Posterior cingulate gyrus (tissue), 11 donors: ENCODE data around the gene FOXB1.

ENCODE experiments used
- DNase-seq, 10 donors: peaks; one replicate each; pipeline versions ENCODE4 v3.0.0 to v3.0.0-alpha.2; 2020 to 2021; ENCODE audit warnings: mixed read lengths in 3 of 10
- intact Hi-C: fragments of 100-400 bp; cut with DNase I; formaldehyde crosslinking; loops from one replicate; pipeline ENCODE4 v1.15.1; 2023

FOXB1 gene

DNA sequence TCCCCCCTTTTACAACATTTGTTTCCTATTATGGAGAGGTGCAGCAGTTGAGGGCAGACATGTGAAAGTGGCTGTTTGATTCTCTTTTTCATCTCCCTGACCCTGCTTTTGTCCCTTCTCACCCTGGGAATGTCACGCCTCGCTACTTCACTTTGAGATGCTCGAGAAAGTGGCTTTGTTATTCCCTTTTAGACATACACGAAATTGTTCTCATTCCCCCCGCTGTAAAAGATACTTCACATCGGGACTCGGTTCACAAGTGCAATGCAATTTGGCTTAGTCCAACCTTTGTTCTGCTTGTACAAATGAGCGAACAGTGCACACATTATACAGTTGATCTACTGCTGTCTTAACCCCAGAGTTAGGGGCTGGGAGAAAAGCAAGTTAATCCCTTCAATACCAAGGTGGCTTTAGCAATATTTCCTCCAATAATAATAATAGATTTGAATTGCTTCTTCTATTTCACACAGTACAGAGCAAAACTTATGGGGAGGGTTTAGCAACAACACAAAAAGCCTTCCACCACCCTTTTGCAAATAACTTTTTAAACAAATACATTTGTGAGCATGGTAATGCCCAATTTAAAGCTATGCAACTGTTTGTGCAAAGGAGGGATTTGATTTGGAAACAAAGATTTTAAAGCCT, 5.7 kb upstream of the FOXB1 start:
- intact Hi-C loops: no loop called here
- no peak for DNase-seq

DNA sequence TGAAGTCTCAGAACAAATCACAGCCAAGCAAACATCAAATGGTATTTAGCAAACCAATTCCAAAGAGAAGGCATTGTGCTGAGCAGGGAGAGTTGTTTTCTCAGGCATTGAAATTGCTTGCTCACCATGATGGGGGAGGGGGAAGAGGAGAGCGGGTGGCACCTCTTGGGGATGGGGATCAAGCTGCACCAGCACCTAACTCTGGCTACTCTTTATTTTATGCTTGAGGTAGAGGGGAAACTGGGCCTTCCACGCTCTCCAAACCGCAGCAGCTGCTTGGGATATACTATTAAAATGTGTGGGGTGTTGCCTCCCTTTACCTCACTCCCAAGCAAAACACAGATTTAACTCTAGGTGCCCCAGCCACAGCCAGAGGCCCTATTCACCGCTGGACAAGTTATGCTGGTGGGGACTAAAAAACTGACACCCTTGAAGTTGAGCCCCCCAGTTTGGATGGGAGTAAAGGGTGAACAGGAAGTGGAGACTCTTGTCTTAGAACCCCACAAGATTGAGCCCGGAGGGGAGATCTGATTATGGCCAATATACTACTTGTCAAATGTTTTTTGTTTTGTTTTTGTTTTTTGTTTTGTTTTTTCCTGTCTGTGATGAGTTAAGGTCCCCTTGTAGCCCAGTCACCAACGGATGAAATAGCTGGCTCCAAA, 5.0 kb upstream of the FOXB1 start:
- DNase-seq: no peak
- intact Hi-C loops: no loop called here

DNA sequence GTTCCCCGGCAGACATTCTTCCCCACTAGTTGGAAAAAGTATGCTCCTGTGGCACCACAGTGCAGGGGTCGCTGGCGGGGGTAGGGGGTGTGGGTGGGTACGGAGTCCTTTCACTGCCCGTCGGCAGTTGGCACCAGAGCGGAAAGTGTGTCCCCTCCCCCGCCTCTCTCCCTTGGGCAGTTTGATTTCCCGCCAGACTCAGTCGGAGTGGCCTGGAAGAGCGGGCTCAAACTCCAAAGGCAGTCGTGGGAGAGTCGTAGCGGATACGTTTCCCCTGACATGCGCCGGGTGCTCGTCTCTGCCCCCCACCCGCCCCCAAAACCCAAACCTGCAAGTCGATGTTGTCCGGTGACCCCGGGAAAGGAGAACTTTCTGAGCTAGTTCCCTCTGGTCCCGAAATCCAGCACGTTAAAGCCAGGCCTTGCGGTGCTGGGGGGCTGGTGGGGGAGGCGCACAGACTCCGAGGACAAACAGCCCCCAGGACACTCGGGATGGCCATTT, 4.4 kb upstream of the FOXB1 start:
- intact Hi-C loops: no loop called here
- no peak for DNase-seq

DNA sequence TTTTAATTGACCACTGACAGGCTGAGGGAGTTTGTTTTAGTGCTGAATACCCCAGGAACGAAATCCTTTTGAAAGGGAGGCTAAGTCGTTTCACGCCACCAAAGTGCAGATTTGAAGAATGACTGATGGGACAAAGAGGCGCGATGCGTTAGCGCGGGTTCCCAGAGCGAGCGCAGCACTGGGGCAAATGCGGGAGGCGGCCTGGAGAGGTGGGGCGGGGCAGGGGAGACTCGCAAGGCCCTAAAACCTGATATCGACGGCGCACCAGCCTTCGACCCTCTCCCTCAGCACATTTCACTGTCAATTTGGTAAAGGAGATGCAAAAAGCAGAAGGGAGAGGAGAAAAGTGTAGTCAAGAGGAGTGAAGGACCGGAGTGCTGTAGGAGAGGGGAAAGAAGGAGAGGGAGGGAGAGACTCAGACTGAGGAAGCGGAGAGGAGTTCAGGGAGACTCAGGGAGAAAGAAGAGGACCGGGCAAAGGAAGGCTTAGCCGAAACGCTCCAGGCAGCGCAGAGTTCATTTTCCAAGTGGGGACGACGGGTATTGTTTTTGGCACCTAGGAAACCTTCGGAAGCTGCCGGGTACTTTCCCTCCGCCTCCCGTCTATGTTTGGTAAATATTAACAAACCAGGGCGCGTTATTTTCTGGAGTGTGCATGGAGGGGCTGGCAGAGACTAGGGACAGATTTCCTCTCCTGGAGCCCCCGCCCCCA, 3.8 kb upstream of the FOXB1 start:
- intact Hi-C loops: no loop called here
- no peak for DNase-seq

DNA sequence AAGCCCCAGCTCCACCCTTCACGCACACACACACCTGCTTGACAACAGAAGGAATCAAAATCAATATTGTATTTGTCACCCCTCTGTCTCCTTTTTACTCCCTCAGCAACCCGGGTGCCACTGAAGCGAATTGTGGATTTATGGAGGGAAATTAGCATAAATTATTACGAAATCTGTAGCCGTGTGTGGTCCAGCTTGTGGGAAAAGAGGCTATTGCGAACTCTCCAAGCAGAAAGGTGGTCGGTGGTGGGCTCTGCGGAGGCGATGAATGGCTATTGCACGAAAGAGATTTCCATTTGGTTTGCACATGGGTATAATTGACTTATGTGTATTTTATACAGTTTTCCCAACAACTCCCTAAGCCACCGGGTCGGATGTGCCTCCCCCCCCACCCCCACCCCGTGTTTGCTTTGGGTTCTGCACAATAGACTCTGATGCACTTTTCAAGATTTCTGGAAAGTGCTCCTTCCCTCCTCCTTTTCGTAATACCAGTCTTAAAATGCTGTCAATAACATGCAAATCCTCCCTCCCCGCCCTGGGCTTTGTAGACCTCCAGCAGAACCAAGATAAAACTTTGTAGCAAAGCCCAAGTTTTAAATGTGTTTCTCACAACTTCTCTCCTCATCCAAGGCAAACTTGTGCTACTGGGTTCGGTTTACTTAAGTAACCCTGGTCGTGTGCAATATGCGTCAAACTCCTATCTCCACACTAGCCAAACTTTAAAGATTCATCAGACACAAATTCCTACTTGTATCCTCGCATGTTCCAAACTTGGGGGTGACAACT, 3.1 kb upstream of the FOXB1 start:
- intact Hi-C loops: no loop called here
- no peak for DNase-seq

DNA sequence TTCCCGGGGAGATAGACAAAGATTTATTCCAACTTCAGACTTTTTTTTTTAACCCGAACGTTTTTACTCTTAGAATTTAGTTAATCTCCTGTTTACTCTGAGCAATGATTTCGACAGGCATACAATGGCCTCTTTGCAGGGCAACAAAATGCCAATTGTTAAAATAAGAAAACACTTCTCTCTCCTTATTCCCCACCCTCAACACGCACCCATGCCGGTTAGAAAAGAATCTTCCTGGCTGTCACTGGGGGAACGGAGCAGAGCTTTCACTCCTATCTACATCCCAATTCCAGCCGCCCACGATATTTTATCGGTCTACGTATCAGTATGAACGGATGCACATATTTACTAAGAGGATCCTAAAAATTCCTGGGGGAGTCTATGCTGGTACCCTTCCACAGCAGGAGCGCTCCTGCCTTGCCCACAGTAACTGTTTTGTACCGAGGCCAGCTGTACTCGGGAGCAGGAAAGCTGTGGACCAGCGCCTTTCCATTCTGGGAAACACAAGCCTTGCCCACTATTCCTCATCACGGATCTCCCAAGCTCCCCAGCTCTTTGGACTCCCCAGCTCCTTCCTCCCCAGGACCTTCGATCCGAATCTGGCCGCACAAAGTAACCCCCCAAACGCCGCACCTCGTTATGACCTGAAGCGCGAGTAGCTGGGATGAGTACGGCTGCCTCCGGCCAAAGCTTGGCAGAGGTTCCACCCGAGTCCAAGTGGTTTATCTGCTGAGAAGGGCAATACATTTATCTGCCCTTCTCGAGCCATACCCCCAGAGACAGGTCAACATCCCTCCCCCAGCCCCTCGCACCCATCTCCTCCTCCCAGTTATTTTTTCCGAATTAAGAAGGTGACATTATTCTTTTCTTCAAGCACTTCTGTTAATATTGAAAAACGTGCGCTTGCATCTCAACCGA, 2.2 kb upstream of the FOXB1 start:
- intact Hi-C loops: no loop called here

DNA sequence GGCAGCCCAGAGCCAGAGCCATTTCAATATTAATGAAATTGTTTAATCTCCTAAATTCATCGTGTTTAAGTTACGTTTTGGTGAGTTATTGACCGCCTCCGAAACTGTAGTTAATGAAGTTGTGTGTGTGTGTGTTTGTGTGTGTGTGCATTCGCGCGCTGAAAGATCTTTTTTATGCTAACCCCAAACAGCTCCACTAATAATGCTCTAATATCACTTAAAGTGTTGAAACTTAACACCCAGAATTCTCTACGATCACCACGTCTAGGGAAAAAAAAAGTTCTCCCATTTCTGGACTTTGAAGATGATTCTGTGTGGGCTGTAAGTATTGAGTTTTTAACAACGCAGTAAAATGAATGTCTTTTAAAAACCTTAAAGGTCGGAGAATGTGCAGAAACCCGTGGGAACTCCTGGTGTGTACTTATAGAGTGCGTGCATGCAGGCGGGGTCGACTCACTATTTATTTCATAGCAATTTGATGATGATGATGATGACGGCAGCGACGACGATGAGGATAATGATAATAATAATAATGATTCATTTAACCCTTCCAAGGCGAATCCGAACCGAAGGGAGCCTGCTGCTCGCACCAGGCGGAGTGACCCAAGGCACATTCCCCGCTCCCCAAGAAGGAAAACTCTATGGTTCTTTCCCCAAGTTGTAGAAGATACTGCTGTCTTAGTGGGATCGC, 1.4 kb upstream of the FOXB1 start:
- DNase-seq: no peak
- intact Hi-C loops: no loop called here

More for the DNA sequence above, 2.2 kb upstream of the FOXB1 start:
- no peak for DNase-seq

DNA sequence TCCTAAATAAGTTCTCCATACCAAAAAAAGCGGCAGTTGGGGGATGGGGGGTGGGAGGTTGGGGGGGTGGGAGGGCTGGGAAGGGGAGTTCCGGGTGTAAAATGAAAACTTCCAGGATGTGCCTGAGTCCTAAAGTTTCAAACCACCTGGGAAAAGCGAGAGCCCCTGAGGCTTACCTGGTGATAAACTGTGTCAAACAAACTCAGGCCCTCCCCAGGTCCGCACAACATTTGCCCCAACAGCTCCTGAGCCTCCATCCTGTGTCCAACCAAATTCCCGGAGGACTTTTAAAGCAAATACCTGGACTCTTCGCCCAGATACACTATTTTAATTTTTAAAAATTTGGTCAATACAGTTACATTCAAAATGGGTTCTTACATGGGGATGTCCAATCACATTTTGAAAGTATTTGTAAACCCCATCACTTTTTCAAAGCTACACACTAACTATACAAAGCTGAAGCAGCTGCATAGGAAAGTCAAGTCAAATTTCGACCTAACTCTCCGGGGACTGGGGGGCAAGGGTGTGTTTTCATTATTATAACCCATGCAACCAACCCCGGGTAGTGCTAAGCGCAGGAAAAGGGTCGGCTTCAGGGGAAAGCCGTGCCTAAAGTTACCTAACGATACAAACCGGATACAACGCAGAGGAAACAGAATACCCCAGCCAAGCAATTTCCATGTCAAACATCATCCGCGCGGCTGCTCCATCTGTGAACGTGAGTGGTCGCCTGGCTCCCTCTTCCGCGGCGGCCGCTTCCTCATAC, 685 bp upstream of the FOXB1 start:
- intact Hi-C loops: no loop called here
- DNase-seq: no peak

DNA sequence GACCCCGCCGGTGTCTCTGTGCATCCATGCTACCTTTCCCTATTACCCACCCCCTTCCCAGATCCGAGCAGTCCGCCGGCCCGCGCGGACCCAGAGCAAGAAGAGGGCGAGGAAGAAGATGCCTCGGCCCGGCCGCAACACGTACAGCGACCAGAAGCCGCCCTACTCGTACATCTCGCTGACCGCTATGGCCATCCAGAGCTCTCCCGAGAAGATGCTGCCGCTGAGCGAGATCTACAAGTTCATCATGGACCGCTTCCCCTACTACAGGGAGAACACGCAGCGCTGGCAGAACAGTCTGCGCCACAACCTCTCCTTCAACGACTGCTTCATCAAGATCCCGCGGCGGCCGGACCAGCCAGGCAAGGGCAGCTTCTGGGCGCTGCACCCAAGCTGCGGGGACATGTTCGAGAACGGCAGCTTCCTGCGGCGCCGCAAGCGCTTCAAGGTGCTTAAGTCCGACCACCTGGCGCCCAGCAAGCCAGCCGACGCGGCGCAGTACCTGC, 788 bp downstream of the FOXB1 start:
- intact Hi-C loops: no loop called here
- DNase-seq: peak in 2 of 10 donors; percentile 75 to 78

DNA sequence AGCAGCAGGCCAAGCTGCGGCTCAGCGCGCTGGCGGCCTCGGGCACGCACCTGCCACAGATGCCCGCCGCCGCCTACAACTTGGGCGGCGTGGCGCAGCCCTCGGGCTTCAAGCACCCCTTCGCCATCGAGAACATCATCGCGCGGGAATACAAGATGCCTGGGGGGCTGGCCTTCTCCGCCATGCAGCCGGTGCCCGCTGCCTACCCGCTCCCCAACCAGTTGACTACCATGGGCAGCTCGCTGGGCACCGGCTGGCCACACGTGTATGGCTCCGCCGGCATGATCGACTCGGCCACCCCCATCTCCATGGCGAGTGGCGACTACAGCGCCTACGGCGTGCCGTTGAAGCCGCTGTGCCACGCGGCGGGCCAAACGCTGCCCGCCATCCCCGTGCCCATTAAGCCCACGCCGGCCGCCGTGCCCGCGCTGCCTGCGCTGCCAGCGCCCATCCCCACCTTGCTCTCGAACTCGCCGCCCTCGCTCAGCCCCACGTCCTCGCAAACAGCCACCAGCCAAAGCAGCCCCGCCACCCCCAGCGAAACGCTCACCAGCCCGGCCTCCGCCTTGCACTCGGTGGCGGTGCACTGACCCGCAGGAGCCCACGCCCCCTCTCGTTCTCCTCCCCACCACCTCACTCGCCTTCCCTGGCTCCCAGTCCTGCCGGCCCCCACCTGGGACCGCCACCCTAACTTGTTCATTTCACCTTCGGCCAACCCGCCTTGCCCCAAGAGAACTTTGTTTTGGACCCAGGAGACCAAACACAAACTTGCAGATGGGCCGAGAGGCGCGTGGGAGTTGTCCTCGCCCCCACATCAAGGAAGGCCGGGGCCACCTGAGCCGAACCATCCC, 1.5 kb downstream of the FOXB1 start:
- intact Hi-C loops: no loop called here
- peak in 1 of 10 donors; percentile 68 for DNase-seq

DNA sequence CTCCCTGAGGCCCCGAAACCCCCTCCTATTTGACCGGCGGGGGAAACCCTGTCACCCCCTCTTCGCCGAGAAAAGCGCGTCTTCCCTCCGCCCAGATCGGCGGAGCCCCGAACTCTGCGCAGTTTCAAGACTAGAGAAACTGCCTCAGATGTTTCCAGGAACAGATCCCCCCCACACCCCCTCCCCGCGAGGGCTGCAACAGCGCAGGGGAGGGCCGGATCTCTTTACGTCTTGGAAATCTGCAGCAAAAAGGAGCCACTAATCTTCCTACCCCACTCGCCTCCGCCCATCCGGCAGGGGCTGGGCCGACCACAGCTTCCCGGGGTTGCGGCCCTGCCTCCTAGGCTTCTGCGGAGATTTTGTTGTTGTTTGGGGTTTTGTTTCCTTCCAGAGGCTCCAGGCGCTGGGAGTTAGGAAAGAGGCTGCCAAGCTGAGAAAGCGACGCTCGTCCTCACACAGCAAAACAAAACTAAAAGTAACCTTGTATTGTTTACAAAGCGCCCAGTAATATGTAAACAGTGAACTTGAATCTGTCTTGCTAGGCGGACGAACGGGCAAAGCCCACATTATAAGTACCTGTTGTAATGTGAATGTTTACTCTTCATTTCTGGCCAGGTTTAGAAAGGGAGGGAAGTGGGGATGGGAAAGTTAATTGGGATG, 2.2 kb downstream of the FOXB1 start:
- peak in 1 of 10 donors; percentile 79 for DNase-seq
- intact Hi-C loops: no loop called here

DNA sequence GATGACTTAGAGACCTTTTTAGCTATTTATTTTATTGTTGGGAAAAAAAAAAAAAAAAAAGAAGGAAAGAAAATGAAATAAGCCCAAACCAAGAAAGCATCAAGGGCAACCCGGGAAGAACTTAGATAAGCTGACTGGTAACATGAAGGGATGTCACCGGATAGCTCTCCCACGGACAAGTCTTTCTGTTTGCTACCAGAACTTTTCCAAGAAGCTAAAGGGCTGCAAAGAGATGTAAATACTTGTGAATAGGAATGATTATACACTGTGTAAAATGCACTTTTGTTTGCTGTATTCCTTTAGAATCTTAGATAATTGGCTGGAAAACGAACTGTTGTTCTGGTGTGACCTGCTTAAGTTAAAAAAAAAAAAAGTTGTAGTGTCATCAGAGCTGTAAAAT, 2.8 kb downstream of the FOXB1 start:
- intact Hi-C loops: no loop called here
- DNase-seq: no peak

DNA sequence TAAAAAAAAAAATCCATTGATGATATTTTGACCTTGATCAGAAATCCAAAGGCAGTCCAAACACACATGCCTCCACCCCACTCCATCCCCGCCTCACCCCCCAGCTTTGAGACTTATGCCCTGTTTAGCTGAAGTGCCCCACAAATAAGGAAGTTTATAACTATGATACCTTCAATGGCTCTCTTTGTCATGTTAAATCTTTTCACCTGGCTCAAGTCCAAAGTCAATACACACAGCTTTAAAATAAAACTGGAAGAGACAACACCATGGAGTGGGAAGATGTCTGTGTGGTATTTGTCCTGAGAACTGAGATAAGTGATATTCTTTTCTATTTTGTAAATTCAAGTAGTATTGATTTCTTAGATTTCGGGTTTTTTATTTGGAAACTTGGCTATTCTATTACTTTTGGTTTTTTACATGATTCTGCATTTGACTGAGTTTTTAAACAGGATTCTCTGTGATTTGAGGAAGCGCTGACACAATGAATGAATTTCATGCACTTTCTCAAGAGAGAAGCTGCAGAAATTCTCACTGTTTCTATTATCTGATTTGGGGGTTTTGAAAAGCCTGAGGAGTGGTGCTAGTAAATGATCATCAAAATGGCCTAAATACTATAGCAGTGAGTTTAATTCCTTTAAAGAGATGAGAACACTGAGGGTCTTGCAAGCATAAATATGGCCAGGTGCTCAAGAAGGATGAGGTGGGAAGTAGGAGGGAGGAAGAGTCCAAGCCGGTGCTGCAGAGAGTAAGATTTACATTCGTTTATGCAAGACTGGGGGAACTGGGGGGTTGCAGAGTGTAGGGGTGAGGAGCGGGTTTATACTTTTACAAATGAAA, 5.2 kb downstream of the FOXB1 start:
- no peak for DNase-seq
- intact Hi-C loops: no loop called here

DNA sequence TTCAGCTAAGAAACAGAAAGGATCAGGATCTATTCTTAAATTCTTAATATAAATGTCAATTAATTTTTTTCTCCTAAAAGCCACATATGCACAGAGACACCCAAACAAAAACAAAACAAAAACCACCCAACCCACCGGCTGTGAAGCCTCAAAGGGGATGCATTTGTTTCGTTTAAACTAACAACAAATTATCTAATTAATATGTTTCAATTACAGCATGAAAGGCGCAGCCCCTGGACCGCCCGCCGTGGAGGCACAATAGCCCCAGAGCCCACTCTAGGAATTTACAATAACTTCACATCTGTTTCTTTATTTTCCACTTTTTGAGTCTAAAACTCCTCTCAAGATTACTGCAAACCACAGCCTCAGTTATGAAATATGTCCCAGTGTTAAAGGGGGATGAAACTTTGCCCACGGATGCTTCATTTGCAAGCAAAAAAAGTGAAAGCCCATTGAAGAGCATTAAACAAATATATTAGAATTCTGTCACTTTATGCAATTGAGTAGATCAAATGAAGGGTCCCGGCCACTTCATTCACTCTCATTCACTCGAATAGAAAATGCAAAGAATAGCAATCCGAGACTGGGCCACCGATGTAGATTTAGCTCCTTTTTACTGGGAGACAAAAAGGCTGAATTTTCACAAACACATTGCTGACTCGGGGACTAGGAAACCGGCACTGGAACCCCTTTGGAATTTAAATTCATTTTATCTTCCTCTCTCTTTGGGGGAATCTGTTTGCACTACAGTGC, 6.0 kb downstream of the FOXB1 start:
- no peak for DNase-seq
- intact Hi-C loops: no loop called here

DNA sequence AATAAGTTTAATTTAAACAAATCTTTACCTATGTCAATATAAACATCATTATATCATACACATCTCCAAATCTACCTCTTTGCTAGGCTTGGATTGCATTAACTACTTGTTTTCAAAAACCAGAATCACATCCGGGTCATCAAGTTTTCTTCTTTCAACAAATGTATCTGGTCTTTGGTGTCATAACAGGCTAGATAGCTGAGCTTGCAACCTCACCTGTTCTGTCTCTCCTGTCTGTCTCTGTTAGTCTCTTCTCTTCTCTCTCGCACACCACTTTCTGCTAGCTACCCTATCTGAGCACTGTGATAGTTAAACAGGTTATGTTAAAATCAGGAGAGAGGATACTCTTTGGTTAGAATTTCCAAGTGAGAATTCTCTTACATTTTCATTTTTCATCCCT, 6.7 kb downstream of the FOXB1 start:
- intact Hi-C loops: no loop called here
- no peak for DNase-seq
